BLaER1 (cell line): ENCODE measurements around the gene CEP131.
A peak's percentile ranks its signal among the peaks of the same experiment; 100 is the strongest.

Experiments
- H3K27ac ChIP-seq: shearing (Covaris generic); formaldehyde crosslinking; 2 replicates; pipeline ENCODE4 v1.8.1; 2022
- H3K27me3 ChIP-seq: shearing (Covaris generic); formaldehyde crosslinking; 2 replicates; pipeline ENCODE4 v1.8.1; 2022
- H3K36me3 ChIP-seq: shearing (Covaris generic); formaldehyde crosslinking; 2 replicates; pipeline ENCODE4 v1.8.1; 2022
- H3K4me1 ChIP-seq: shearing (Covaris generic); formaldehyde crosslinking; 2 replicates; pipeline ENCODE4 v1.8.1; 2022
- H3K4me2 ChIP-seq: shearing (Covaris generic); formaldehyde crosslinking; 2 replicates; pipeline ENCODE4 v1.8.1; 2022
- H3K4me3 ChIP-seq: shearing (Covaris generic); formaldehyde crosslinking; 2 replicates; pipeline ENCODE4 v1.8.1; 2022
- H3K9ac ChIP-seq: shearing (Covaris generic); formaldehyde crosslinking; 2 replicates; pipeline ENCODE4 v1.8.1; 2022
- H3K9me3 ChIP-seq: shearing (Covaris generic); formaldehyde crosslinking; 2 replicates; pipeline ENCODE4 v1.8.1; 2022
- H4K20me1 ChIP-seq: shearing (Covaris generic); formaldehyde crosslinking; 2 replicates; pipeline ENCODE4 v1.8.1; 2022
- Cebpa-rat ChIP-seq: shearing (Covaris generic); IDR thresholded peaks from 2 replicates; pipeline ENCODE4 v1.8.1; 2022

CEP131 gene

DNA sequence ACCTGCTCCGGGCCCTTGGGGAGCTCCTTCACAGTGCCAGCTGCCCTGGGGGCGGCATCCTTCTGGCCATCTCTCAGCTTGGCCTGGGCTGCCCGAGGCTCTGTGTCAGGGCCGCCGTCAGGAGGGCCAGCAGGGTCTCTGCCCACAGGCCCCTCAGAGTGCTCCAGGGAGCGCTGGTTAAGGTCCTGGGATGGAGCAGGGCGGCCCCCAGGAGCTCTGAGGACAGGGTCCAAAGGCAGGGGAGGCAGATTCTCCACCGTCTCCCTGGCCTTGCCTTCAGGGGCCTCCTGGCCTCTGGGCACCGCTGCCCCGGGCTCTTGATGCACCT, 23.5 kb upstream of the CEP131 start:
- Histone ChIP-seq H3K27me3 (no peaks in the 10 kb centered on the region), H3K9me3 (no peaks in the 10 kb centered on the region), H3K4me1 (peaks cover 52% of the 10 kb centered on the region), H3K4me2 (no peak overlapping the region), H3K27ac (no peak overlapping the region), H3K9ac (no peak overlapping the region), H3K4me3 (no peak overlapping the region), H3K36me3 (peaks cover 61% of the 10 kb centered on the region), H4K20me1 (peaks cover 81% of the 10 kb centered on the region)
- TF ChIP-seq Cebpa-rat: no peak

DNA sequence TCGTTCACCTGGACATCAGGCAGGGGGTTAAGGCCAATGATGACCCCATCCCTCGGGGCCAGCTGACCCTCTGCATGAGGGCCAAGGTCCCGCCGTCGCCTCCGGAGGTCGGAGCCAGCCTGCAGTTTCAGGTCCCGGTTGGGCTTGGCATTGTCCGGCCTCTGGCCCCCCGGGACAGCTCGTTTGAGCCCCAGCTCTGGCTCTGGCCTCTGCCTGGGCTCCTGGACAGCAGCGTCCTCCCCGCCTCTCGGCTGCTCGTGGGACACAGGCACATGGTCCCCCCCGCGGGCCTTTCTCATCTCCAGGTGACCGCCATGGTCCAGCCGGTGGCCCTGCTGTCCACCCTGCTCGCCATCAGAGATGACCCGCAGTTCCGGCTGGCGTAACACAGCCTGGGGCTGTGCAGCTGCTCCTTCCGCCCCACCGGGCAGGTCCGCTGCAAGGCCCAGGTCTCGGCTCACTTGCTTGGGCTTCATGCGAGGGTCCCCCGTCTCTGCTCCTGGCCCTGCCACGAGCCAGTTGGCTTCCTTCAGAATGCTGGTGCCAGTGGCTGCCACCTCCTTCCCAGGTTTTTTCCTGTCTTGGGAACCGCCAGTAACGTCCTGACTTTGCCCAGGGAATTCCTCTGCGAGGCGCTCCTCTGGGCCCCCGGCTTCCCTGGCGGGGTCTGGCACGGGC, 23.0 kb upstream of the CEP131 start:
- Histone ChIP-seq H3K9ac (0 out of 2 replicates have a peak overlapping the region, but pooled peaks have one; percentile 46), H3K4me1 (peaks cover 52% of the 10 kb centered on the region), H3K36me3 (peaks cover 61% of the 10 kb centered on the region), H3K9me3 (no peaks in the 10 kb centered on the region), H4K20me1 (peaks cover 81% of the 10 kb centered on the region), H3K27ac (peak overlapping the region; percentile 19; the same call in 1 of the 2 replicates), H3K4me2 (peak overlapping the region; percentile 55), H3K27me3 (no peaks in the 10 kb centered on the region), H3K4me3 (no peak overlapping the region)
- TF ChIP-seq Cebpa-rat: no peak

- peak overlapping the region; percentile 46 for H3K9ac ChIP-seq
- no peaks in the 10 kb centered on the region for H3K27me3 ChIP-seq
- H3K4me1 ChIP-seq: peaks cover 52% of the 10 kb centered on the region
- no peak for TF ChIP-seq Cebpa-rat
- H3K9me3 ChIP-seq: no peaks in the 10 kb centered on the region
- no peak overlapping the region for H3K4me3 ChIP-seq
- H3K36me3 ChIP-seq: peaks cover 58% of the 10 kb centered on the region
- peaks cover 81% of the 10 kb centered on the region for H4K20me1 ChIP-seq
- H3K27ac ChIP-seq: peak overlapping the region; percentile 19; the same call in 1 of the 2 replicates
- peak overlapping the region; percentile 55 for H3K4me2 ChIP-seq
Measured at GRCh38 chr17:81245024-81245664, 22.4 kb upstream of the CEP131 start.

- Histone ChIP-seq H3K4me2 (peak overlapping the region; percentile 55), H3K27me3 (no peaks in the 10 kb centered on the region), H3K36me3 (peaks cover 52% of the 10 kb centered on the region), H4K20me1 (peaks cover 78% of the 10 kb centered on the region), H3K4me3 (no peak overlapping the region), H3K9me3 (no peaks in the 10 kb centered on the region), H3K27ac (peak overlapping the region; percentile 27; the same call in 1 of the 2 replicates), H3K9ac (peak overlapping the region; percentile 46), H3K4me1 (peaks cover 48% of the 10 kb centered on the region)
- no peak for TF ChIP-seq Cebpa-rat
Measured at GRCh38 chr17:81244358-81245023, 21.7 kb upstream of the CEP131 start.

- no peaks in the 10 kb centered on the region for H3K9me3 ChIP-seq
- H3K36me3 ChIP-seq: peaks cover 45% of the 10 kb centered on the region
- H3K9ac ChIP-seq: no peak overlapping the region
- H3K4me2 ChIP-seq: no peak overlapping the region
- peaks cover 49% of the 10 kb centered on the region for H3K4me1 ChIP-seq
- no peak overlapping the region for H3K4me3 ChIP-seq
- no peak overlapping the region for H3K27ac ChIP-seq
- peaks cover 76% of the 10 kb centered on the region for H4K20me1 ChIP-seq
- no peak for TF ChIP-seq Cebpa-rat
- H3K27me3 ChIP-seq: no peaks in the 10 kb centered on the region
Measured at GRCh38 chr17:81243333-81243664, 20.5 kb upstream of the CEP131 start.

GRCh38 chr17:81242421-81243332, 19.9 kb upstream of the CEP131 start:
- no peak for TF ChIP-seq Cebpa-rat
- no peak overlapping the region for H3K4me3 ChIP-seq
- H3K36me3 ChIP-seq: peaks cover 42% of the 10 kb centered on the region
- H4K20me1 ChIP-seq: peaks cover 77% of the 10 kb centered on the region
- H3K4me1 ChIP-seq: peaks cover 55% of the 10 kb centered on the region
- H3K27me3 ChIP-seq: no peaks in the 10 kb centered on the region
- no peak overlapping the region for H3K9ac ChIP-seq
- H3K9me3 ChIP-seq: no peaks in the 10 kb centered on the region
- H3K4me2 ChIP-seq: peak overlapping the region; percentile 88; the same call in 1 of the 2 replicates
- H3K27ac ChIP-seq: no peak overlapping the region

DNA sequence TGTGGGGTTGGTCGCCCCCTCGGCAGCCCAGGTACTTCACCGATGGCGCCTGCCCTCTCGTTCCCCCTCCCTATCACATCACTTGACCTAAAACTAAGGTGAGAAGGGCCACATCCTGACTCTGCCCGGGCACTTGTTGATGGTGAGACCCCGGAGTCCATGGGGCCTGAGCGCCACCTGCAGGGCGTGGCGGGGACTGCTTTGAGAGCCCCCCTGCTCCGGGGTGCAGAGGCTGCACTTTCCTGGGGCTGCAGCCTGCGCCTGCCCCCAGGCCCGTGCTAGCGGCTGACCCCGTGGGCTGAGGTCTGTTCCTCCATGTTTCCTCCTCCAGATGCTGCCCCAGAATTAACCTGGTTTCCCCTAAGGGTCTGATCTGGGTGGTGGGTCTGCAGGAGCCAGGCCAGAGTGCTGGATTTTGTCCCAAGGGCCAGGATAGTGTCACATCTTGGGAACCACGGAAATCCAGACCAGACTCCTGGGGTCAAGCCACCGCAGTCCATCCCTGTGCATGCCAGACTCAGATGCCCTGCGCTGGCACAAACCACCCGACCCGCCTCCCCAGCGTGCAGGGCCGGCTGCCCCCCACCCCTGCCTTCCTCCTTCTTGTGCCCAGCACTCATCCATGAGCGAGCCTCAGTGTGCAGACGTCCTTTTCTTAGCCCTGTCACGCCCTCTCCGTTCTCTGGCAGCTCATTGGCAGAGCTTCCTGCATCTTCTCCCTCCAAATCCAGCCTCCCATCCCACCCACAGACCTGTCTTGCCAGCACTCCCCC, 19.1 kb upstream of the CEP131 start:
- no peak overlapping the region for H3K4me3 ChIP-seq
- H3K27ac ChIP-seq: no peak overlapping the region
- TF ChIP-seq Cebpa-rat: no peak
- H3K4me2 ChIP-seq: peak overlapping the region; percentile 88
- H3K36me3 ChIP-seq: peaks cover 41% of the 10 kb centered on the region
- H3K9me3 ChIP-seq: no peaks in the 10 kb centered on the region
- peaks cover 83% of the 10 kb centered on the region for H4K20me1 ChIP-seq
- peaks cover 63% of the 10 kb centered on the region for H3K4me1 ChIP-seq
- no peaks in the 10 kb centered on the region for H3K27me3 ChIP-seq
- no peak overlapping the region for H3K9ac ChIP-seq

DNA sequence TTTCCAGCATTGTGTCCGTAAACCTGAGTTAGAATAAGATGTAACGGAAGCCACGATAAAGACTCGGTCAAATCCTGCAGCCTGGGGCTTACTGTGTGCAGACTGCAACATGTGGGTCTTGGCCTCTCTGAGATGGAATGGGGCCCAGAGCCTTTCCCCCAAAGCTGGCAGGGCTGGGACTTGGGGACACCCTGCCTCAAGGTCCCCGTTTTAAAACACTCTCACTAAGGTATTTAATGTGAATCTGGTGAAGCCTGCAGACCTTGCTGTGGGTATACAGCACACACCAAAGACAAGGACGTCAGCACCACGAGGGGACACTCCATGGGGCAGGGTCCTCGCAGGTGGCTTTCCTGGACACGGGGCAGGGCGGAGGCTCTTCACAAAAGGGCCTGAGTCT, 18.4 kb upstream of the CEP131 start:
- TF ChIP-seq Cebpa-rat: no peak
- Histone ChIP-seq H3K9ac (no peak overlapping the region; the same call in 1 of the 2 replicates), H3K36me3 (peaks cover 41% of the 10 kb centered on the region), H3K4me3 (no peak overlapping the region), H3K9me3 (no peaks in the 10 kb centered on the region), H4K20me1 (peaks cover 83% of the 10 kb centered on the region), H3K4me2 (peak overlapping the region; percentile 88), H3K27ac (no peak overlapping the region), H3K4me1 (peaks cover 66% of the 10 kb centered on the region), H3K27me3 (no peaks in the 10 kb centered on the region)

- Histone ChIP-seq H3K4me3 (peak overlapping the region; percentile 99), H3K4me1 (peaks cover 61% of the 10 kb centered on the region), H4K20me1 (peaks cover 83% of the 10 kb centered on the region), H3K9ac (peak overlapping the region; percentile 92), H3K36me3 (peaks cover 41% of the 10 kb centered on the region), H3K9me3 (no peaks in the 10 kb centered on the region), H3K27ac (no peak overlapping the region), H3K27me3 (no peaks in the 10 kb centered on the region), H3K4me2 (peak overlapping the region; percentile 88)
- TF ChIP-seq Cebpa-rat: no peak
Measured at GRCh38 chr17:81240761-81241160, 18.0 kb upstream of the CEP131 start.
